Stimulated activated CD8-positive, alpha-beta memory T cell treated with anti-CD3 and anti-CD28 coated beads, Interleukin-7, amount 100 ng/mL, for 1 hour (primary cell): Measurements from ENCODE around the gene C13orf42.
"Not testable (repeated sequence)": the region's sequence is repeated elsewhere in the genome, so short reads cannot be mapped to it uniquely, and the experiment has no call there.

Experiments used
- DNase-seq, 2 donors: peaks; one replicate each; pipeline ENCODE4 v3.0.0-alpha.2; 2020; ENCODE audit warnings: low read depth in 2 of 2

Gene C13orf42

GRCh38 chr13:51120873-51121272 is 9.8 kb upstream of the C13orf42 start:
- not testable (repeated sequence) for DNase-seq

- DNase-seq, result no peak
Measured at GRCh38 chr13:51118809-51119431, 7.8 kb upstream of the C13orf42 start.

DNA sequence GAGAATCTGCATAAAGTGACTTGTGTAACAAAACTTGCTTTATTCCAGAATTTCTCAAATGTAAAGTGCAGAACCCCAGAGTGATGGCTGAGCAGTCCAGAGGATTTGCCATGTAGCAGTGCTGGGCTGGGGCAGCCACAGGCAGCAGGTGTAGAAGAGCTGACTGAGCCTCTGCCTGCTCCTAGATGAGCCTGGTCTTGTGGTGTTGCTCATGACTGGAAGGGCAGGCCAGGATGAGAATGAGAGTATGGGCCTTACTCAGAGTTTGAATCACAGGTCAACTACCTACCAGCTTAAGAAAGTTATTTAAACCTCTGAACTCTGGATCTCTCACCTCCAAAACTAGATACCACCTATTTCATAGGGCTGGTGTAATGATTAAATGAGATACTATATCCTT is 2.9 kb upstream of the C13orf42 start:
- no peak for DNase-seq

DNA sequence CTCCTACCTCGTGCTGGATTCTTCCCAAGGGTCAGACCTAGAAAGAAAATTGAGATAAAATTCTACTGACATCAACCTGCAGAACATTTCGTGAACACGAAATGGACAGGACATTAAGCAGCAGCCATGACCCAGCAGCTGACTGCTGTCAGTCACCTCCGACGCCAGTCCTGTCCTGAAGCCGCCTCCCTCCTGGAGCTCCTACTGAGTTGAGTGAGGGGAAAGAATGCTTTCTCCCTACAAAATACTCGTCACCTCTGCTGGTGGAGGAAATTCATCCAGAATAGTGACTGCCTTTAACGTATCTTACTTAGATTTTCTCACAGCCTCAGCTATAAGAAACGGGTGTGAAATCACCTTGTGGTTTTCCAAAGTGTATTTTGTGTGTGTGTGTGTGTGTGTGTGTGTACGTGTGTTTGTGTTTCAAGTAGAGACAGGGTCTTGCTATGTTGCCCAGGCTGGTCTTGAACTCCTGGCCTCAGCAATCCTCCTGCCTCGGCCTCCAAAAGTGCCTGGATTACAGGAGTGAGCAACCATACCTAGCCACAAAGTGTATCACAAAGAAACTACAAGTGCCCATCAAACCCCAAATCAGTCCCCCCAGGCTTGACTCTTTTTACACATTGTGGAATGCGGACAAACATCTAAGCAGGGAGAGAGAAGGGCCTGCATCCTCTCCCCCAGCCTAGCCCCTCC is 2.3 kb upstream of the C13orf42 start:
- no peak for DNase-seq

- no peak for DNase-seq
Measured at GRCh38 chr13:51112771-51113170, 1.7 kb upstream of the C13orf42 start.

DNA sequence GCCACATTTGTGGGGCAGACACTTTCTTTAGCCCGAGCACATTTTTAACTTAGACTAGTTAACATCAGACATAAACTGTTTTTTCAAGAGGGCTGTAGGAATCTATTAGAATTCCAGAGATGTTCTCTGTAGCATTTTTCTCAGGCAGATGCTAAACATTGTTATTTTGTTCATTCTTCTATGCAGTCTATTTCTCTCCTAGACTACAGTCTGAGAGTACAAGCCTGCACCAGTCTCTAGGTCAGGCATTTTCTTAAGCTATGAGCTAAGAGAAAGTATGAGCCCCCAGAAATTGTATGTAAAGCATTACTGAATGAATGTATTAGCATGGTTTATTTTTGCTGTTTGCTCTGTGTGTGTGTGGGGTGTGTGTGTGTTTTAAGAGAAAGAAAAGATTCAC is 923 bp upstream of the C13orf42 start:
- no peak for DNase-seq

DNA sequence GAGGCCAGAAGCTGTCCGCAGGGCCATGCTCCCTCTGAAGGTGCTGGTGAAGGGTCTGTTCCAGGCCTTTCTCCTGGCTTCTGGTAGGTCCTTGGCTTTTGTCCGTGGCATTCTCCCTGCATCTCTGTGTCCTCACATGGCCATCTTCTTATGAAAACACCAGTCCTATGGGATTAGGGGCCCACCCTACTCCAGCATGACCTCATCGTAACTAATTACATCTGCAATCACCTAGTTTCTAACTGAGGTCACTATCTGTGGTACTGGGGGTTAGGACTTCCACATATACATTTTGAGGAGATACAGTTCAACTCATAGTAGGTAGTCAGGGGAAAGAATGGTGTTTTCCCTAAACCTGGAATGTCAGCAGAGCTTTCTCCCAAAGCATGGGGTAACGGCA is 3.1 kb downstream of the C13orf42 start:
- DNase-seq, result no peak

DNA sequence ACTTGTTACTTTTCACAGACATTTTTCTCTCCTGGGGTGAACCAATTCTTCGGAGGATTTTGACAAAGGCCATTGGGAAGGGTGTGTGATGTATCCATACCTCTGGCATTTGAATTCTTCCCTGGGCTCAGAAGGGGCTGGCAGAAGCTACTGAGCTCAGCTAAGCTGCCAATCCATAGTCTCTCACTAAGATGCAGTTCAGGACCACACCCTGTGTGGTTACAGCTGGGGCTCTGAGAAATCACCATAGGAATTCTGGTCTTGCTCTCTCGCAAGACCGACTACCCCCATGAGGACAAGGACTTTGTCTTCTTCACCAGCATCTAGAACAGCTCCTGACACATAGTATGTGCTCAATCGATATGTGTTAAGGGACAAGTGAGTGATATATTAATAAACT is 6.0 kb downstream of the C13orf42 start:
- DNase-seq, result no peak

DNA sequence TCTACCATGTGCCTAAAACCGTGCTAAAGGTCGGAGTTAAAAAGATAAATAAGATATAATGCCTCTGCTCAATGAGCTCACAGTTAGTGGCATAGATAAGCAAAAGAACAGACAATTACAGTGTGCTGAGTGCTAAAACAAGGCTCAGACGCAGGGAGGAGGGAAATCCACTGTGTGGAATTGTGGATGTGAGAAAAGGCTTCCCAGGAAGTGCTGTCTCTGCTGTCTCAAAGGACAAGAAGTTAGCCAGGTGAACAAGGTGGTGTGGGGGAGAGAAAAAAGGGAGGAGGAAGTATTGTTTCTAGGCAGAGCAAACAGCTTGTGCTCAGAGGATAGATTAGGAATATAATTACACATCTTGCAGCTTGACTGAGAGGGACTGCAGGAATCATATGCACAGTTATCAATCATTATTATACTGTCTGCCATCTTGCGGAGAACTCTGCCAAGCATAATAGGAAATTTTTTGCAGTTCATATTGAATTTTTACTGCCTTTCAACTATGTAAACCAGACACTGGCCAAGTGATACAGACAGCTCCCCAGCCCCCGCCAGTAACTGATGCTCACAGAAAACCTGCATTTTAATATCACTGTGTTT is 9.3 kb downstream of the C13orf42 start:
- no peak for DNase-seq

DNA sequence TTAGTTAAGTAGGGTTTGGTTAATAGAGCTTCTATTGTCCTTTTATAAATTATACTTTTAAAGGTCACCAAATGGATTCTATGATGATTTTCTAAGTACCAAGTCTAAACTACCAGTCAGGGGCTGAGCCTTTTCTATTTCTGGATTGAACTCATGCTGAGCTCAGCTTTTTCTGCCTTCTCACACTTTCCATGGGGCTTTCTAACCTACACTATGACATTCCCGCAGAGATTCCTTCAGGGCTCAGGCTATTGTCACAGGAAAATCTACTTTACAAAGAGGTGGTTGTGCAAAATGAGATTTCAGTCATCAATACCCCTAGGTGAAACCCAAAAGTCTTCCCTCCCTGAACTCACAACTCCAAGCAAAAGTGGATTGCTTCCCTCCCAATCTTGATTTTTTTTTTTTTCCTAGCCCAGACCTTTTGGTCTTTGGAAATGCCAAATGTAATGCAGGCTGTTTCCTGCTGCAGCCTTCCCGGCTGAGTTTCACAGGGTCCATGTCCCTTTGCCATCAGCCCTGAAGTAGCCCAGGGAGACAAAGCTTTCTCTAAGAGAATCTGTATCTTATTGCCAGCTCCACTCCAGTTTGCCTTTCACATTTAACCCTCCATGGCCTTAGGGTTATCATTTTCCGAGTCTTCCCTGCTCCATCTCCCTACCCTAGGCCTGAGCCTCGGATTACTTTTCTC is 13.6 kb downstream of the C13orf42 start:
- DNase-seq, result no peak

DNA sequence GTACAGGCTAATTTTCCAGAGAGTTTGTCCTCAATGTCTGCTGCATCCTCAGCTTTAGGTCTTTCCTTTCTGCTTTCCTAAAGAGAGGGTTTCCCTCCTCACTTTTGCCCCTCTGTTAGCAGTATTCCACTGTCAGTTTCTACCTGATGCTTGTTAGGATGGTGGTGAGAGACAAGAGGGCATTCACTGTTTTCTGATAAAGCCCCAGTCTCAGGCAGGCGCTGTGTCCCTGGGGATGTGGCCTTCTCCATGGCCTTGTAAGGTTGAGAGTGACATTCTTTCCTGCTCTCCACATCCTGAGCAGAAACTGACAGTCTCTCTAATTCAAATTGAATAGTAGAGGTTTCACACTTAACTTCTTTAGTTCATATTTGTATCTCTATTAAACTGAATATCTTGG is 14.9 kb downstream of the C13orf42 start:
- DNase-seq, result no peak

- no peak for DNase-seq
Measured at GRCh38 chr13:51093574-51093973, 17.5 kb downstream of the C13orf42 start.

DNA sequence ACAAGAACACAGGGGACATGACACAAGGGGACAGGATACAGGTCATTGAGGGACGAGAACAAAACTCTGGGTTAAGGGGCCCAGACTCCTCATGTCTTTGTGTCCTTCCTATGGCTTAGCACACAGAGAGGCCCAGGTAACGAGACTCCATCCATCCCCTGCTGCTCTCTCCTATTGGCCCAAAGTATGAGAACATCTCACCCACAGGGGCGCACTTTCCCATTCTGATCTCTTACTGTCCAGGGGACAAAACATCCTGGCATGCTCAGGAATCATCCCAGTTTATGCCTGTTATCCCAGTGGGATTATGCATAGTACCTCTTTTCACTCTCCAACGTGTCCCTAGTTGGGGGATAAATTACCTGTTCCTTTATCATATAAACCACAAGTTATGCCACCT is 19.2 kb downstream of the C13orf42 start:
- DNase-seq, result no peak

- DNase-seq, result no peak
Measured at GRCh38 chr13:51083706-51084105, 27.4 kb downstream of the C13orf42 start.

- DNase-seq, result not testable (repeated sequence)
Measured at GRCh38 chr13:51080478-51081065, 30.5 kb downstream of the C13orf42 start.

DNA sequence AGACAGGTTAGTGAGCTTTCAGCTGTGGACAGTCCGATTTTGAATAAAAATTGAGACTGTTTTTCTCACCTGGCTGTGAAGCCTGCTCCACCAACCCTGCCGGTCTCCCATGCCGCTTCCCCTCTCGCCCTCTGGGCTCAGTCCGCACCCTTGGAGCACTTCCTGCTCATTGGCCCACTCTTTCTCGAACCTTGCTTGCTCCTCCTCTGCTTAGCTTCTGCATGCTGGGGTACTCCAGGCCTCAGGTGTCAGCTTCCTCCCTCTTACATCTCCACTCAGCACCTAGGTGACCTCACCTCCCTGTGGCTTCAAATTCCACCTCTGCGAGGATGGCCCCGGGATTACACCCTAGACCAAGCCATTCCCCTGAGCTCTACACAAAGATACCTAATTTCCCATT is 39.6 kb downstream of the C13orf42 start:
- DNase-seq, result no peak

DNA sequence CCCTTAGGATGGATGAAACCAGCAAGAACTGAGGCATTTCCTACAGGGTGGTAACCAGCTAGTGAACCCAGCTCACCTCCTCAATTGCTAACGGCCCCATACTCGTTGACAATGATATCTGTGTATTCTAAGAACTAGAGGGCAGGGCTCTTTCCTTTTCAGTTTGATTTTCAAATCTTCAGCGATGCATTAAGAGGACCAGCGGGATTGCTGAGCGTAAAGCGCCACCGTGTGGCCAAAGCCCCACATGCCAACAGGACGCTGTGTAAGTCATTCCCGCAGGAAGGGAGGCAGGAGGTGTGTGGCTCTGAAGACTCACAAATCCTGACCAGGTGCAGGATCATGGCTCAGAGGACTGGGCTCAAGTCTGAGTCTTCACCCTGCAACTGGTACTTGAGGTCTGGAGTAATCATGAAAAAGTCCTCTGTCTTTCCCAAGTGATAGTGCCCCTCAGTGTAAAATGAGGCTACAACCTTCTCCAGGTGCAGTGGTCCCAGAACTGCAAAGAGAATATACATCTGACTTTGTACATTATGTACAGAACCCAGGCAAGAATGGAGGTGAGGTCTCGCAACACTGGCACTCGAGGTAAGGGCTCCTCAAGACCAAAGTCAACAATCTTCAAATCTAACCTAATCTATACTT is 40.9 kb downstream of the C13orf42 start:
- peak; percentile 51 to 63 for DNase-seq

DNA sequence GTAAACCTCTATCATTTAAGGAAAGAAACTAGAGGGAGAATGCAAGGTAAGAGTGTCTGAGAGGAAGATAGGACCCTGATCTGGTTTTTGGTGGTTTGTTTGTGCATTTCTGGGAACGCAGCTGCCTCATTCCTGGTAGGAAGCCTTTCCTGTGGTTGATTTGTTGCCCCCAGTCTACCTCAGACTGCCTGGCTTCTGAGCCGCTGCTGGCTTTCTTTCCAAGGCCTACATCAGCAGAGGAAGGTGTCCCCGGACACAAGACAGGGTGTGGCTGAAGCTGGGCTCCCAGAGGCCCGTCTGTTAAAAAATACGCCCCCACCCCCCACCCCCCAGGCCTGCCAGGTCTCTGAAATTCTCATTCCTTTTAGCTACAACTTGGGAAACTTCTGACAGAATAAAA is 42.6 kb downstream of the C13orf42 start:
- DNase-seq, result no peak

- no peak for DNase-seq
Measured at GRCh38 chr13:51067706-51068105, 43.4 kb downstream of the C13orf42 start.

DNA sequence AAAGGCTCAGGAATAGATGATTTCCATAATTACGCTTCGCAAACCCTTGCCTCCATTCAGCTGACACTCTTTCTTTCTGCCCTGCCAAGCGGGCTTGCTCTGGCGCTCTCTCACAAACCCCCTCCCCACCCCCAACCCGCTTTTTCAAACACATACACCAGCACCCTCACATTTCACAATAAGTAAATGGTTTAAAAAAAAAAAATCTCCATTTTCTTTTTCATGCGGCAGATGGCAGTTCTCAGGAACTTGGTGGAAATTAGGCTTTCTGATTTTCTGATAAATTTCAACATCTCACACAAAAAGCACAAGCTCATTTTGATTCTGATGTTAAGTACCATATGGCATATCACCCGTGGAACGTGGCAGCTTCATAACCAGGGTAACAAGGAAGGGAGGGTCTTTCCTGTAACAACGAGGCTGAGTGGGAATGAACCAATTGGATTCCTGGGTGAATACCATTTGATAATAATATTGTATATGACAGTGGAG is 43.8 kb downstream of the C13orf42 start:
- DNase-seq, result no peak

DNA sequence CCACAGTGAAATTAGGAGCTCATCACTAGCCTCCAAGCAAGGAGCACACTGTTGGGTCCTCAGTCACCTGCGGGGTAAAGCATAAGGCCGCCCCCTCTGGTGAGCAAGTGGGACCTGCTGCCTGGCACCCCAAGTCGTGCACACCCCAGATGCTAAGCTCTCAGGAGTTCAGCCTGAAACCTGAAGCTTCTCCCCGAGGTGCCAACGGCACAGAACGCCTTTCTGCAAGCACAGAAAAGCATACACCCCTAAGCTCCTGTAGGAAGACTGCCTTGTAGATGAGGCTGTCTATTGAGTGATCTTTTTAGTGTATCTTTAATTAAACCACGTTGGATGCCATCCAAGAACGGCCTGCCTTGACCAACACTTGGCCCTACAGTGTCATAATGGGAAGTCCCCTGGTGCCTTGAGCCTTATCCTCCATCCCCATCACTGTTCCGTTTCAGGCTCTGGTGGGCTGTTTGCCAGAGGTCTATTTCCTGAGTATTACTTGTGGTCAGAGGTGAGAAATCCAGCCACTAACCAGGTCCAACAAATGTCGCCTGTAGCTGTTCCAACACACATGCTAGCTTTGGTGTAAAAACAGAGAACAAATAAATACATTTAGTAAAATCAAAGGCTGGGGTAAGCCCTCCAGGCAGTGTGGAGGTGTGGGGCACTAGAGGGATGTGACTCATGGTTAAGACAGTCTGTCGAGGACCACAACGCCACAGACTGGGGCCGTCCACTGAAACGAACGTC is 44.8 kb downstream of the C13orf42 start:
- no peak for DNase-seq
